Epidermal melanocyte (primary cell): ENCODE data around the gene SLC52A1.
"Not testable (repeated sequence)": the region's sequence is repeated elsewhere in the genome, so short reads cannot be mapped to it uniquely, and the experiment has no call there.

ENCODE experiments used
- DNase-seq: peaks from one replicate; pipeline ENCODE4 v3.0.0; 2011; ENCODE audit warnings: low spot score; ENCODE audit not compliant: insufficient read length

The SLC52A1 gene

GRCh38 chr17:5035315-5035714 is at the start of gene SLC52A1:
TSS of gene SLC52A1 (minus strand) at chr17:5035426. CDS start at chr17:5034606, 820 bp downstream.
- no peak for DNase-seq

- DNase-seq = no peak
Measured at GRCh38 chr17:5080591-5080990, 45.4 kb upstream of the SLC52A1 start.

GRCh38 chr17:5078106-5079028 is 43.1 kb upstream of the SLC52A1 start, which contains the start of gene ZFP3:
TSS of gene ZFP3 (plus strand) at chr17:5078467. CDS start at chr17:5091505, 13,038 bp downstream.
- DNase-seq = peak; percentile 53

GRCh38 chr17:5077781-5078105 is 42.5 kb upstream of the SLC52A1 start:
- no peak for DNase-seq

- not testable (repeated sequence) for DNase-seq
Measured at GRCh38 chr17:5077275-5077674, 42.0 kb upstream of the SLC52A1 start.

- DNase-seq = not testable (repeated sequence)
Measured at GRCh38 chr17:5075472-5075871, 40.2 kb upstream of the SLC52A1 start.

- peak; percentile 36 for DNase-seq
Measured at GRCh38 chr17:5069724-5070123, 34.5 kb upstream of the SLC52A1 start.

GRCh38 chr17:5068236-5068635 is 33.0 kb upstream of the SLC52A1 start:
- DNase-seq = no peak

GRCh38 chr17:5065227-5065744 is 30.1 kb upstream of the SLC52A1 start:
- DNase-seq = no peak

- DNase-seq = no peak
Measured at GRCh38 chr17:5055543-5055942, 20.3 kb upstream of the SLC52A1 start.

- peak; percentile 44 for DNase-seq
Measured at GRCh38 chr17:5050278-5050677, 15.1 kb upstream of the SLC52A1 start.

GRCh38 chr17:5049314-5049841 is 14.2 kb upstream of the SLC52A1 start:
- no peak for DNase-seq

- DNase-seq = no peak
Measured at GRCh38 chr17:5047446-5047845, 12.2 kb upstream of the SLC52A1 start.

GRCh38 chr17:5045496-5045895 is 10.3 kb upstream of the SLC52A1 start:
- no peak for DNase-seq

GRCh38 chr17:5044630-5045029 is 9.4 kb upstream of the SLC52A1 start:
- no peak for DNase-seq

- no peak for DNase-seq
Measured at GRCh38 chr17:5043524-5043923, 8.3 kb upstream of the SLC52A1 start.

GRCh38 chr17:5042157-5043022 is 7.2 kb upstream of the SLC52A1 start:
- DNase-seq = no peak

GRCh38 chr17:5034651-5035050 is 575 bp downstream of the SLC52A1 start:
- DNase-seq = no peak

- no peak for DNase-seq
Measured at GRCh38 chr17:5034063-5034462, 1.2 kb downstream of the SLC52A1 start.

GRCh38 chr17:5033352-5034015 is 1.7 kb downstream of the SLC52A1 start:
- DNase-seq = no peak

GRCh38 chr17:5032865-5033264 is 2.4 kb downstream of the SLC52A1 start:
- no peak for DNase-seq
